Stimulated activated memory B cell treated with anti-CD40 and anti-IgM and Interleukin-4, amounts not matched to agents 10 μg/mL and 1 μg/mL and 100 μg/mL, for 72 hours (primary cell): ENCODE results near the gene OMG.

Experiments
- ATAC-seq: fragments of 150-1000 bp; cut with Tn5 transposase; 2 replicates; pipeline ENCODE4 v1.10.0; 2021
- H3K27ac Mint-ChIP-seq: one replicate; pipeline ENCODE4 v1.8.0; 2022; ENCODE audit warnings: mild to moderate bottlenecking, mixed read lengths
- H3K27me3 Mint-ChIP-seq: one replicate; pipeline ENCODE4 v1.8.0; 2022; ENCODE audit warnings: mixed read lengths
- H3K36me3 Mint-ChIP-seq: one replicate; pipeline ENCODE4 v1.8.0; 2022; ENCODE audit warnings: mixed read lengths
- H3K4me1 Mint-ChIP-seq: one replicate; pipeline ENCODE4 v1.8.0; 2022; ENCODE audit warnings: mixed read lengths
- H3K4me3 Mint-ChIP-seq: one replicate; pipeline ENCODE4 v1.8.0; 2022; ENCODE audit warnings: mild to moderate bottlenecking, moderate library complexity, mixed read lengths
- H3K9me3 Mint-ChIP-seq: one replicate; pipeline ENCODE4 v1.8.0; 2022; ENCODE audit warnings: mixed read lengths

Gene OMG

DNA sequence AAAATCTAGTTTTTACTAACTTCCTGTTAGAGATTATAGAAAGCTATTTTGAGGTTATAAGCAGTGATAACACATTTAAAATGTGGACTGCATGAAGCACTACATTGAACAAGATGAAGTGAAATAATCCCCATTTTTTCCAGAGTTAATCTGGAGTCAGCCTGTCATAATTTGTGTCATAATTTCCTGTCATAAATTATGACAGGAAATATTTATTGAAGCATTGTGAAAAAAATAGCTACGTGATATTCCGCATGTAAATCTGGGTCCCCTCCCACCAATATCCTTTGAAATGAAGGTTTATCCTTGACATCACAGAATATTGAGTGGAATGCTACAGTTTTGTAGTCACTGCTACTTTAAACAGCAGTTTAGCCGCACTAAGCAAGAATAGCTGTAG, 40.1 kb downstream of the OMG start:
- no peaks in the 10 kb centered on the region for H3K9me3 Mint-ChIP-seq
- no peak overlapping the region for H3K4me3 Mint-ChIP-seq
- no peaks in the 10 kb centered on the region for H3K27me3 Mint-ChIP-seq
- H3K36me3 Mint-ChIP-seq = peaks cover 16% of the 10 kb centered on the region
- ATAC-seq = no peak
- H3K27ac Mint-ChIP-seq = no peak overlapping the region
- no peaks in the 10 kb centered on the region for H3K4me1 Mint-ChIP-seq

DNA sequence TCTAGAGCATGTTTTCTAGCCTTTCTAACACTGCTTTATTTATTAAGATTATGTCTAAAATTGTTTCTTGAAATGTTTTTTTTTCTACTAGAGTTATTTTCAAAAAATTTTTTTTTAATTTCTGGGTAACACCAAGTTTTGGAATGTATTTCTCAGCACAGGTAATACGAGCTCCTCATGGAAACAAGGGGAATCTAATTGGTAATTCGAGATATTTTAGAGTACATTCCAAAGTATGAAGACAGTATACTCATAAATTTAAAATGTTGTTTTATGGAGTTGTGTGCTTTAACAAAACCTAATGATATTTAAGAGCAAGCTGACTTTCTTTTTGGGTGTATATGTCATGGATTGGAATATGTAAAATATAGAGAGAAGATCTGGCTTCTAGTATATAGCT, 42.4 kb downstream of the OMG start:
- Mint-ChIP-seq H3K36me3 (peaks cover 5% of the 10 kb centered on the region), H3K4me3 (no peak overlapping the region), H3K27ac (no peak overlapping the region), H3K4me1 (peaks cover 13% of the 10 kb centered on the region), H3K9me3 (no peaks in the 10 kb centered on the region), H3K27me3 (no peaks in the 10 kb centered on the region)
- no peak for ATAC-seq

DNA sequence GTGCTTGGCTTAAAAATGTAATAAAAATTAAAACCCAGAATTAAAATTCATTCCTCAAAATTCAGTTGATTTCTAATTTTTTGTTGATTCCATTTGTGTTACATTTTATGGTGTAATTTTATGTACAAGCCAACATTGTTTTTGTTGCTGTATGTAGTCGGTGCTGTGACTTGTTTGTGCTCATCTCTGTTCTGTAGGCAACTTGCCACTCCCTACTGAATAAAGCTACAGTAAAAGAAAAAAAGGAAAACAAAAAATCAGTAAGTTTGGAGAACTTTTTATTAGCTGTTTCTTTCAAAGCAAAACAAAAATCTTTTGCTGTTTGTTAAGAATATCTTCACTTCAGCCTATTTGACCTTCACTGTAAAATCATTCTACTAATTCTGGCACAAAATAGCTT, 44.3 kb downstream of the OMG start:
- Mint-ChIP-seq H3K9me3 (no peaks in the 10 kb centered on the region), H3K4me3 (no peak overlapping the region), H3K27me3 (no peaks in the 10 kb centered on the region), H3K4me1 (peaks cover 13% of the 10 kb centered on the region), H3K27ac (no peak overlapping the region), H3K36me3 (peaks cover 5% of the 10 kb centered on the region)
- no peak for ATAC-seq

- H3K4me1 Mint-ChIP-seq = peaks cover 13% of the 10 kb centered on the region
- H3K4me3 Mint-ChIP-seq = no peak overlapping the region
- H3K27me3 Mint-ChIP-seq = no peaks in the 10 kb centered on the region
- peaks cover 5% of the 10 kb centered on the region for H3K36me3 Mint-ChIP-seq
- ATAC-seq = no peak
- H3K9me3 Mint-ChIP-seq = no peaks in the 10 kb centered on the region
- no peak overlapping the region for H3K27ac Mint-ChIP-seq
These were observed 45.1 kb downstream of the OMG start for GRCh38 chr17:31251970-31252328.

DNA sequence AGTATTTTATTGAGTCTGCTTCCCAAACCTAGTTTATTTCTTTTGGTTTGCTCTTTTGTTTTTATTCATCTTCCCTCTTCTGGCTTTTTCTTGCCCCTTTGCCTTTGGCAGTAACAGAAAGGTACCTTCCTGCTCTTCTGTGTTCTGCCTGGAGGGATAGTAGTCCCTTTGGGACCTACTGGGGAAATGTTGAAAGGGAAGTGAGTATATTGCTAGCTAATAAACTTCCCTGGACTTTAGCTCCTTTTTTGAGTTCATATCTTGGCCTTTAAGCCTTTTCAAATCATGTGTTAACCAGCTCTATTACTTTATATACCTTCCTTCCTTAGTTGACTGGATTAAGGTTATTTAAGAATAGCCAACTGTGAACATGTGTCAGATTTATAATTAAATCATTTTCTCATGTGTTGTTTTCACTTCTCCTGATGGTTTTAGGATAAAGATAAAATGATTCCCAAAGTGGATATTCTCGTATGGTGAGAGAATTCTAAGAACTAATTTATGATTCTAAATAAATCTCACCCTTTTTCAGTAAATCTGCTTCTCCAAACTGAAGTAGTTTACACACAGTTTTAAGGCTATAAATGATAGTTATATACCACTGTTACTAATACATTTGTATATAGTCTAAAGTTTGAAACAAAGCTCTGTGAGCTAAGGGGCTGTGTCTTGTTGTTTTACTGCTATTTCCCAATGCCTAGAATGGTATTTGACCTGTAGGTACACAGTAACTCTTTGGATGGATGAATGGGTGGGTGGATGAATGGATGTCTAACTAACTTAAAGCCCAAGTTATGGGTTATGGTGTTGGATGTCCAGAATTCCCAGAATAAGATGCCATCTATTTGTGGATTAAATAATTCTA, 45.7 kb downstream of the OMG start:
- Mint-ChIP-seq H3K4me1 (peaks cover 13% of the 10 kb centered on the region), H3K27me3 (no peaks in the 10 kb centered on the region), H3K27ac (no peak overlapping the region), H3K4me3 (no peak overlapping the region), H3K36me3 (peaks cover 5% of the 10 kb centered on the region), H3K9me3 (no peaks in the 10 kb centered on the region)
- no peak for ATAC-seq

DNA sequence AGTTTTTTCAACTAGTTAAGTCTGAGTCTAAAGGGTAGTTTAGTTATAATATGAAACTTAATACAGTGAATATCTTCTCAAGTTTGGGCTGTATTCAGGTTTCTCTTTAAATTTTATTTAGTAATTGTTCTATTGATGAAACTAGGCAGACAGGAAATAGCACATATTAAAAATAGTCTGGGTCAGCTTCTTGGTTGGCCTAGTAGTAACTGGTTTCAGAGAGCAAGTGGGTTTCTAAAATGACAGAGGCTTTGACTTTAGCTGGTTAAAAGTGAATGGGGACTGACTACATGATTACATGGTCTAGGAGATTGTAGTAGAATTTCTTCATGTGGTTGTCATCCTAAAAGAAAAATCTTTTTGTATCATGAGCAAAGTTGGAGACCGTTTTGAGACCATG, 46.8 kb downstream of the OMG start:
- Mint-ChIP-seq H3K4me1 (peaks cover 13% of the 10 kb centered on the region), H3K4me3 (no peak overlapping the region), H3K9me3 (no peaks in the 10 kb centered on the region), H3K27me3 (no peaks in the 10 kb centered on the region), H3K36me3 (peaks cover 14% of the 10 kb centered on the region), H3K27ac (no peak overlapping the region)
- no peak for ATAC-seq

DNA sequence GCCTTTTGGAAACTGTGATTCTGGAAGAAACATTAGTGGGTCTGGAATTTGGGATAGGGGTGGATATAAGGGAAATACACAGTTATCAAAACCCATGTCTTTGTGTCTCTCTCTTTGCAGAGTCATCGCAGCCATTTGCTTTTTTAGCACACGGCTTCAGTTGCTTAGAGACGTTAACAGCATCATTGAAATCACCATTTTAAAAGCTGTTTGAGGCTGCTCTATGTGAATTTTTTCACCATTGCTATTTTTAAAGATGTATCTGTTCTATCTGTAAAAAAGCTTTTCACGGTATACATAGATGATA, 47.3 kb downstream of the OMG start:
- no peak for ATAC-seq
- Mint-ChIP-seq H3K9me3 (no peaks in the 10 kb centered on the region), H3K27me3 (no peaks in the 10 kb centered on the region), H3K27ac (no peak overlapping the region), H3K36me3 (peaks cover 18% of the 10 kb centered on the region), H3K4me1 (peaks cover 13% of the 10 kb centered on the region), H3K4me3 (no peak overlapping the region)

- H3K9me3 Mint-ChIP-seq = no peaks in the 10 kb centered on the region
- H3K36me3 Mint-ChIP-seq = peaks cover 23% of the 10 kb centered on the region
- ATAC-seq = no peak
- H3K4me3 Mint-ChIP-seq = no peak overlapping the region
- peaks cover 13% of the 10 kb centered on the region for H3K4me1 Mint-ChIP-seq
- H3K27me3 Mint-ChIP-seq = no peaks in the 10 kb centered on the region
- no peak overlapping the region for H3K27ac Mint-ChIP-seq
These were observed 47.8 kb downstream of the OMG start for GRCh38 chr17:31248986-31249834.
